Testis (tissue), 2 donors: ENCODE data around the gene DRC3.

Experiments used
- POLR2A ChIP-seq: fragments of 450-650 bp; IDR thresholded peaks from one replicate; pipeline ENCODE4 v1.6.1; 2017; ENCODE audit warnings: antibody characterized with exemption, mild to moderate bottlenecking, moderate library complexity
- TF ChIP-seq, protein P1 (sequence below), 3 experiments: fragments of 450-650 bp in 2 of 3; fragments of 200-600 bp in 1 of 3; sonication (generic) in 1 of 3; IDR thresholded peaks; one replicate each; pipeline ENCODE4 v1.5.1; 2016 to 2019; ENCODE audit warnings: antibody characterized with exemption in 3 of 3, mild to moderate bottlenecking in 2 of 3, moderate library complexity in 1 of 3

DNA sequence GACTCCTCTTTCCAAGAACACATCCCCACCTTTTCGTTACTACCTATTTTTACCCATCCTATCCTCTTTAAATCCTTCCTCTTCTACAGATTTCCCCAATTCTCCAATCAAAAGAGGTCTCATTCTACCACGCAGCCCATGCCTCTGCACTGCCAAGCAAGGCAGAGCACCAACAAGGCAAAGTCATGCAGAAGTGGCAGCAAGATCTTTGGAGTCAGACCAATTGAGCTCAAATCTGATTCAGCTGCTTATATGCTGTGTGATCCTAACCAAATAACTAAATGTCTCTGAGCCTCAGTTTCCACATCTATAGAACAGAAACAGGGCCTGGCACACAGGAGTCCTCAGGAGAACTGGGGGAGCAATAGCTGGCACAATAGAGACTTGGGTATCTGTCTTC, 41.5 kb upstream of the DRC3 start:
- TF ChIP-seq POLR2A, result no peak
- TF ChIP-seq, protein P1, sequence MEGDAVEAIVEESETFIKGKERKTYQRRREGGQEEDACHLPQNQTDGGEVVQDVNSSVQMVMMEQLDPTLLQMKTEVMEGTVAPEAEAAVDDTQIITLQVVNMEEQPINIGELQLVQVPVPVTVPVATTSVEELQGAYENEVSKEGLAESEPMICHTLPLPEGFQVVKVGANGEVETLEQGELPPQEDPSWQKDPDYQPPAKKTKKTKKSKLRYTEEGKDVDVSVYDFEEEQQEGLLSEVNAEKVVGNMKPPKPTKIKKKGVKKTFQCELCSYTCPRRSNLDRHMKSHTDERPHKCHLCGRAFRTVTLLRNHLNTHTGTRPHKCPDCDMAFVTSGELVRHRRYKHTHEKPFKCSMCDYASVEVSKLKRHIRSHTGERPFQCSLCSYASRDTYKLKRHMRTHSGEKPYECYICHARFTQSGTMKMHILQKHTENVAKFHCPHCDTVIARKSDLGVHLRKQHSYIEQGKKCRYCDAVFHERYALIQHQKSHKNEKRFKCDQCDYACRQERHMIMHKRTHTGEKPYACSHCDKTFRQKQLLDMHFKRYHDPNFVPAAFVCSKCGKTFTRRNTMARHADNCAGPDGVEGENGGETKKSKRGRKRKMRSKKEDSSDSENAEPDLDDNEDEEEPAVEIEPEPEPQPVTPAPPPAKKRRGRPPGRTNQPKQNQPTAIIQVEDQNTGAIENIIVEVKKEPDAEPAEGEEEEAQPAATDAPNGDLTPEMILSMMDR (IDR thresholded peaks at IDR 0.05), result no peak
